K562 (cell line): ENCODE measurements around the gene HAGHL. TPM values are rescaled to one million over a fixed set of nuclear protein-coding genes. Genes with fewer than 3 reads are reported as not detected.
A peak's percentile ranks its signal among the peaks of the same experiment; 100 is the strongest.

ENCODE experiments used
- ATAC-seq: fragments of 200-7000 bp; cut with Tn5 transposase; 3 replicates; pipeline ENCODE4 v1.9.1; 2020; ENCODE audit warnings: moderate library complexity
- BruUV-seq: library from RNA; stranded (reverse); fragments of 400-500 nt; replicated peaks from 2 replicates; lab custom pipeline; 2021; lab: Mats Ljungman, UMichigan
- CTCF ChIA-PET: fragments of 300-600 bp; formaldehyde crosslinking; extraction: SDS; loops from one replicate; lab custom pipeline; 2021; ENCODE audit warnings: low intra/inter-chr PET ratio; lab: Yijun Ruan, JAX
- POLR2A ChIA-PET: fragments of 300-600, 350-650 bp; sonication (Branson Sonifier 250); formaldehyde crosslinking; extraction: SDS; loops from one replicate; lab custom pipeline; 2021; ENCODE audit warnings: antibody characterized with exemption, inconsistent platforms; lab: Yijun Ruan, JAX
- DNase-seq, 4 experiments: peaks; one replicate each; pipeline versions ENCODE4 v3.0.0 to v3.0.0-alpha.2; 2011 to 2018; ENCODE audit warnings: low spot score in 3 of 4, mixed read lengths in 3 of 4; ENCODE audit errors: extremely low read depth in 1 of 4
- FAIRE-seq: peaks from 2 replicates; lab custom pipeline; 2011; peaks lifted over from hg19 to GRCh38; lab: Jason Lieb, UNC
- H2AFZ ChIP-seq: 2 replicates; pipeline ENCODE4 v1.6.0; 2011; ENCODE audit warnings: low read depth, low read length, control low read depth, inconsistent platforms
- H3K27ac ChIP-seq: fragments of 200-600 bp; 3 replicates; pipeline ENCODE4 v1.8.0; 2011; ENCODE audit warnings: low read depth, mild to moderate bottlenecking, control low read depth, inconsistent platforms, low read length, moderate library complexity, mixed read lengths; ENCODE audit errors: extremely low read depth
- H3K27me3 ChIP-seq, 2 experiments: fragments of 300-600 bp in 1 of 2; 2 replicates in 1 of 2; 3 replicates in 1 of 2; pipeline versions ENCODE4 v1.6.0 to v1.8.0; 2011; ENCODE audit warnings: inconsistent platforms in 2 of 2, low read length in 2 of 2, mild to moderate bottlenecking in 1 of 2, mixed read lengths in 1 of 2, moderate library complexity in 1 of 2; ENCODE audit not compliant: control insufficient read depth in 2 of 2, insufficient read depth in 2 of 2
- H3K36me3 ChIP-seq: fragments of 300-600 bp; 3 replicates; pipeline ENCODE4 v1.8.0; 2011; ENCODE audit warnings: mild to moderate bottlenecking, low read length, inconsistent platforms; ENCODE audit not compliant: control insufficient read depth, insufficient read depth
- H3K4me1 ChIP-seq, 2 experiments: fragments of 200-600 bp in 1 of 2; replicated peaks in 1 of 2; 2 replicates in 1 of 2; 3 replicates in 1 of 2; pipeline versions ENCODE4 v1.5.1 to v1.8.0; 2011; ENCODE audit warnings: inconsistent platforms in 2 of 2, low read length in 2 of 2, mild to moderate bottlenecking in 1 of 2, mixed read lengths in 1 of 2, moderate library complexity in 1 of 2; ENCODE audit not compliant: control insufficient read depth in 2 of 2, insufficient read depth in 2 of 2
- H3K4me2 ChIP-seq: 2 replicates; pipeline ENCODE4 v1.6.1; 2011; ENCODE audit warnings: low read length, control low read depth, inconsistent platforms, mixed read lengths; ENCODE audit not compliant: insufficient read depth
- H3K4me3 ChIP-seq: fragments of 200-600 bp; sonication (generic), shearing (Covaris generic); 2 replicates; pipeline ENCODE4 v1.5.1; 2016; ENCODE audit warnings: control low read depth, inconsistent platforms
- H3K79me2 ChIP-seq: fragments of 200-600 bp; 3 replicates; pipeline ENCODE4 v1.8.0; 2011; ENCODE audit warnings: low read length, inconsistent platforms; ENCODE audit not compliant: control insufficient read depth, insufficient read depth
- H3K9ac ChIP-seq, 2 experiments: 2 replicates each; pipeline versions ENCODE4 v1.6.0 to v1.6.1; 2011; ENCODE audit warnings: low read depth in 2 of 2, low read length in 2 of 2, control low read depth in 1 of 2, inconsistent platforms in 1 of 2, mild to moderate bottlenecking in 1 of 2, mixed read lengths in 1 of 2; ENCODE audit not compliant: insufficient read depth in 1 of 2
- H3K9me1 ChIP-seq: one replicate; pipeline ENCODE4 v1.6.0; 2011; ENCODE audit warnings: inconsistent platforms, mild to moderate bottlenecking, low read length, moderate library complexity; ENCODE audit not compliant: control insufficient read depth, insufficient read depth
- H3K9me3 ChIP-seq: replicated peaks from 2 replicates; pipeline ENCODE4 v1.5.1; 2011; ENCODE audit warnings: low read depth, low read length, inconsistent platforms; ENCODE audit not compliant: control insufficient read depth, insufficient read depth
- H4K20me1 ChIP-seq: replicated peaks from 2 replicates; pipeline ENCODE4 v1.6.1; 2011; ENCODE audit warnings: low read length, inconsistent platforms, mixed read lengths; ENCODE audit not compliant: control insufficient read depth, insufficient read depth
- CEBPB ChIP-seq: fragments of 450-650 bp; IDR thresholded peaks from 2 replicates; pipeline ENCODE4 v1.6.1; 2016; ENCODE audit warnings: missing genetic modification characterization, missing compliant biosample characterization
- NCOA1 ChIP-seq: fragments of 450-650 bp; IDR thresholded peaks from 2 replicates; pipeline ENCODE4 v1.6.1; 2016; ENCODE audit warnings: low read depth
- POLR2A ChIP-seq: fragments of 450-650 bp; conservative IDR thresholded peaks from 2 replicates; pipeline ENCODE4 v1.6.1; 2016
- POLR2G ChIP-seq: fragments of 200-400 bp; formaldehyde crosslinking; IDR thresholded peaks from 2 replicates; pipeline ENCODE4 v1.6.1; 2017; ENCODE audit warnings: low read depth, mild to moderate bottlenecking, antibody characterized with exemption, low read length, moderate library complexity
- RBM22 ChIP-seq: fragments of 200-400 bp; formaldehyde crosslinking; IDR thresholded peaks from 2 replicates; pipeline ENCODE4 v1.6.1; 2018; ENCODE audit warnings: low read length, low read depth; ENCODE audit not compliant: poor library complexity, severe bottlenecking
- SREBF1 ChIP-seq: fragments of 150-350 bp; IDR thresholded peaks from 2 replicates; pipeline ENCODE4 v1.6.1; 2014; ENCODE audit warnings: antibody characterized with exemption, low read depth, low read length, borderline replicate concordance
- SUPT5H ChIP-seq: fragments of 450-650 bp; IDR thresholded peaks from 2 replicates; pipeline ENCODE4 v1.6.1; 2016
- ZFP30 ChIP-seq: fragments of 250-450 bp; sonication (Bioruptor Pico); IDR thresholded peaks from 2 replicates; pipeline ENCODE4 v1.8.0; 2022; ENCODE audit warnings: moderate library complexity, mild to moderate bottlenecking, inconsistent platforms, borderline replicate concordance
- WGBS: fragments of 100-300 bp; shearing (Covaris generic); methylation state at CpG from one replicate; pipeline ENCODE4 v1.1.6; 2016; ENCODE audit warnings: low coverage, mixed read lengths; ENCODE audit not compliant: insufficient coverage; ENCODE audit errors: missing lambda C conversion rate; 5-methylcytosine and 5-hydroxymethylcytosine counted together
- in situ Hi-C: fragments of 300-500 bp; cut with MboI; formaldehyde crosslinking; loops from 4 replicates; pipeline ENCODE4 v1.15.0; 2018; ENCODE audit warnings: inconsistent platforms, mixed read lengths
- intact Hi-C: fragments of 100-400 bp; cut with micrococcal nuclease; formaldehyde crosslinking; loops from 2 replicates; pipeline ENCODE4 v1.14.2; 2022
- polyA plus RNA-seq, 8 experiments: library from polyadenylated mRNA; depleted of rRNA in 4 of 8; stranded (reverse) in 5 of 8; unstranded in 3 of 8; fragments of >200 nt; fragmentation: Nextera tagmentation in 2 of 8; fragmentation: Illumina TruSeq in 1 of 8; extraction: Ambion mirVana in 2 of 8; extraction: Trizol in 1 of 8; gene quantifications; 2 replicates each; pipeline versions ENCODE4 v1.2.1 to v1.2.3, GENCODE V29; 2011 to 2014; ENCODE audit warnings: inconsistent platforms in 1 of 8, missing spikeins in 1 of 8
- total RNA-seq, 7 experiments: library from RNA; depleted of rRNA in 6 of 7; stranded (reverse); fragments of >200 nt in 6 of 7; fragmentation: Illumina TruSeq in 2 of 7; extraction: Trizol in 2 of 7; gene quantifications; 2 replicates each; pipeline versions ENCODE4 v1.2.1 to v1.2.3, GENCODE V29; 2011 to 2021; ENCODE audit warnings: low replicate concordance in 1 of 7
- TF ChIP-seq, protein P1 (sequence below): sonication (generic); formaldehyde crosslinking; IDR thresholded peaks from 2 replicates; pipeline ENCODE4 v1.8.0; 2022; ENCODE audit warnings: mild to moderate bottlenecking, missing genetic modification reagents, borderline replicate concordance

HAGHL gene
- total and polyA plus RNA-seq, 9 of the 15 experiments (the other 6 are each of a cell fraction or from before 2014, with no cell fraction given): 0.31 to 83.4 (median 20.7) TPM

DNA sequence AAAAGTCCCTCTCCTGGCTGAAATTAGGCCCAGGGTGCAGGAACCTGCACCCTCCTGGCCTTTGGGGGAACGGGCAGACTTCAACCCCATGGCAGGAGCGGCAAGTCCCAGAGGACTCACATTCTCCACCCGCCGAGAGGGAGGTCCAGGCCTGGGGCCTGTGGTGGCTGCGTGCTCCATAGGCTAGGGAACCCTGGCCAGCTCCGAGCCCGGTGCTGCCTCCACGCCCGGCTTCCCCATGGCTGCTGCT, 793 bp upstream of the HAGHL start:
- ChIA-PET POLR2A (interaction anchor here (0.6 to 4.5 kb wide), 3 partner anchors 11 to 21 kb away, joined by 5 to 25 read pairs (median 6); partner anchors contain the start of gene METRN), CTCF (no interaction called here)
- ATAC-seq (no peak), FAIRE-seq (no peak), DNase-seq (no peak)
- peaks cover 32% of the 10 kb centered on the region; the same call in 1 of the 3 replicates for H3K36me3 ChIP-seq
- H4K20me1 ChIP-seq: no peaks in the 10 kb centered on the region; the same call in 1 of the 2 replicates
- H2AFZ ChIP-seq: no peak overlapping the region
- BruUV-seq: no TSS peak
- TF ChIP-seq SUPT5H: 0 out of 2 replicates have a peak, but pooled peaks have one; percentile 22
- TF ChIP-seq NCOA1: no peak
- peak; percentile 67; the same call in 1 of the 2 replicates for TF ChIP-seq POLR2G
- no peak for TF ChIP-seq SREBF1
- TF ChIP-seq POLR2A: peak; percentile 51; the same call in 1 of the 2 replicates
- TF ChIP-seq CEBPB (tag): no peak
- TF ChIP-seq RBM22: peak; percentile 58
- TF ChIP-seq, protein P1, sequence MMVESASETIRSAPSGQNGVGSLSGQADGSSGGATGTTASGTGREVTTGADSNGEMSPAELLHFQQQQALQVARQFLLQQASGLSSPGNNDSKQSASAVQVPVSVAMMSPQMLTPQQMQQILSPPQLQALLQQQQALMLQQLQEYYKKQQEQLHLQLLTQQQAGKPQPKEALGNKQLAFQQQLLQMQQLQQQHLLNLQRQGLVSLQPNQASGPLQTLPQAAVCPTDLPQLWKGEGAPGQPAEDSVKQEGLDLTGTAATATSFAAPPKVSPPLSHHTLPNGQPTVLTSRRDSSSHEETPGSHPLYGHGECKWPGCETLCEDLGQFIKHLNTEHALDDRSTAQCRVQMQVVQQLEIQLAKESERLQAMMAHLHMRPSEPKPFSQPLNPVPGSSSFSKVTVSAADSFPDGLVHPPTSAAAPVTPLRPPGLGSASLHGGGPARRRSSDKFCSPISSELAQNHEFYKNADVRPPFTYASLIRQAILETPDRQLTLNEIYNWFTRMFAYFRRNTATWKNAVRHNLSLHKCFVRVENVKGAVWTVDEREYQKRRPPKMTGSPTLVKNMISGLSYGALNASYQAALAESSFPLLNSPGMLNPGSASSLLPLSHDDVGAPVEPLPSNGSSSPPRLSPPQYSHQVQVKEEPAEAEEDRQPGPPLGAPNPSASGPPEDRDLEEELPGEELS: no peak; the same call in 1 of the 2 replicates
- TF ChIP-seq ZFP30: no peak
- H3K4me2 ChIP-seq: no peak overlapping the region
- H3K27ac ChIP-seq: no peak overlapping the region
- peaks cover 15 to 97% of the 10 kb centered on the region in 2 experiments for H3K4me1 ChIP-seq
- H3K9me1 ChIP-seq: no peaks in the 10 kb centered on the region
- in situ Hi-C loops: no loop called here
- no peaks in the 10 kb centered on the region for H3K9me3 ChIP-seq
- WGBS: 79% methylated on average over 6 of the region's 9 CpGs
- peak overlapping the region in 1 of 2 experiments; percentile 84; a peak in 1 of 4 replicates for H3K9ac ChIP-seq
- intact Hi-C loops: no loop called here
- no peak overlapping the region for H3K4me3 ChIP-seq
- H3K27me3 ChIP-seq: no peaks in the 10 kb centered on the region
- H3K79me2 ChIP-seq: peaks cover 48% of the 10 kb centered on the region
